BJ (cell line): Measurements from ENCODE around the gene ISG15. TPM values are rescaled to one million over a fixed set of nuclear protein-coding genes. Genes with fewer than 3 reads are reported as not detected.

ENCODE experiments used
- CTCF ChIA-PET: fragments of 350-600 bp; formaldehyde crosslinking; extraction: SDS; loops from one replicate; lab custom pipeline; 2021; ENCODE audit warnings: antibody characterized with exemption, inconsistent platforms; lab: Yijun Ruan, JAX
- POLR2A ChIA-PET: fragments of 300-600 bp; sonication (Branson Sonifier 250); formaldehyde crosslinking; extraction: SDS; loops from one replicate; lab custom pipeline; 2021; ENCODE audit warnings: antibody characterized with exemption; lab: Charles Lee
- DNase-seq: peaks from one replicate; pipeline ENCODE4 v3.0.0-alpha.2; 2011; ENCODE audit warnings: low read depth
- H3K27me3 ChIP-seq: 2 replicates; pipeline ENCODE4 v1.6.0; 2011; ENCODE audit warnings: low read length; ENCODE audit not compliant: control insufficient read depth, insufficient read depth
- H3K36me3 ChIP-seq: 2 replicates; pipeline ENCODE4 v1.5.1; 2011; ENCODE audit warnings: low read length; ENCODE audit not compliant: control insufficient read depth, insufficient read depth
- H3K4me3 ChIP-seq: 2 replicates; pipeline ENCODE4 v1.5.1; 2011; ENCODE audit warnings: low read depth, mild to moderate bottlenecking, control low read depth, low read length
- CTCF ChIP-seq: IDR thresholded peaks from 2 replicates; pipeline ENCODE4 v1.5.1; 2011; ENCODE audit warnings: low read depth, mild to moderate bottlenecking, control low read depth, inconsistent platforms, low read length, moderate library complexity; ENCODE audit not compliant: insufficient read depth
- polyA plus RNA-seq: library from polyadenylated mRNA; depleted of rRNA; stranded (reverse); fragments of >200 nt; gene quantifications from 2 replicates; pipeline ENCODE4 v1.2.3, GENCODE V29; 2011

The ISG15 gene
- polyA plus RNA-seq, 1 experiment = 86.8 TPM

DNA sequence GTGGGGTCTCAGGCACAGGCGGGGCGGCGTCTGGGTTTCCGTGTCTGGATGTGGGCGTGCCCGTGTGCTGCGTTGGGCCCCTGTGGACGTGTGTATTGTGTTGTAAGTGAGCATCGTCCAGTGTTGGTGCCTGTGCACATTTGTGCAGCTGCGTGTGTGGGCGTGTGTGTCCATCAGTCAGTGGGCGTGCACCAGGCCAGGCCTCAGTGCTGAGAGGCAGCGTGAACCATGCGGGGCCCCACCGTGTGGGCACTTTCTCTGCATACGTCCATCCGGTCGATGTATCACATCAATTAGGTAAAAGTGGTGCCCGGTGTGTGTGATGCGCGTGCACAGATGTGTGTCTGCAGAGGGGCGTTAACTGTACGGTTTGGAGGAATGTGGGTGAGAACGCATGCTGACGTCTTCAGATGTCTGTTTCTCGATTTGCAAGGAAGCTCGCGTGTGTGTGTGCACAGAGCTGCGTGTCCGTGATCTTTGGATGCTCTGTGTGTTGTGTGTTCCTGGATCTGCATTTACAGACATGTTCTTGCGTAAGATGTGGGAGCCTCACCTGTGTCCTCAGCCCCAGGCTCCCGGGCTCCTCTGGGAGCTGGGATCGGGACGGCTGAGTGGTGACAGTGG is 31.3 kb downstream of the ISG15 start:
- Histone ChIP-seq H3K36me3 (peaks cover 35% of the 10 kb centered on the region), H3K4me3 (no peak overlapping the region), H3K27me3 (no peaks in the 10 kb centered on the region)
- TF ChIP-seq CTCF = no peak
- CTCF ChIA-PET = interaction anchor here (0.9 to 2.8 kb wide), 2 partner anchors 14 to 78 kb away, joined by 3 to 9 read pairs; no protein-coding TSS in a partner anchor
- POLR2A ChIA-PET = no interaction called here
- no peak for DNase-seq

DNA sequence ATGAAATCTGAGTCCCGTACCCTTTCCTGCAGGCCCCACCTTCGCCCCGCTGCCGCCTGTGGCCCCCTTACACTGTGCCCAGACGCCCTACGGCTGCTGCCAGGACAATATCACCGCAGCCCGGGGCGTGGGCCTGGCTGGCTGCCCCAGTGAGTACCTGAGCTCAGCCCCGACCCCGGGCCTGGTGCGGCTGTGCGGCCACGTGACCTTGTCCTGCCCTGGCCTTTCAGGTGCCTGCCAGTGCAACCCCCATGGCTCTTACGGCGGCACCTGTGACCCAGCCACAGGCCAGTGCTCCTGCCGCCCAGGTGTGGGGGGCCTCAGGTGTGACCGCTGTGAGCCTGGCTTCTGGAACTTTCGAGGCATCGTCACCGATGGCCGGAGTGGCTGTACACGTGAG is 31.8 kb downstream of the ISG15 start:
- no peaks in the 10 kb centered on the region for H3K27me3 ChIP-seq
- H3K36me3 ChIP-seq = peaks cover 36% of the 10 kb centered on the region
- ChIA-PET POLR2A (no interaction called here), CTCF (interaction anchor here (0.9 to 2.8 kb wide), 2 partner anchors 14 to 77 kb away, joined by 3 to 9 read pairs; no protein-coding TSS in a partner anchor)
- H3K4me3 ChIP-seq = no peak overlapping the region
- no peak for DNase-seq
- no peak for TF ChIP-seq CTCF

DNA sequence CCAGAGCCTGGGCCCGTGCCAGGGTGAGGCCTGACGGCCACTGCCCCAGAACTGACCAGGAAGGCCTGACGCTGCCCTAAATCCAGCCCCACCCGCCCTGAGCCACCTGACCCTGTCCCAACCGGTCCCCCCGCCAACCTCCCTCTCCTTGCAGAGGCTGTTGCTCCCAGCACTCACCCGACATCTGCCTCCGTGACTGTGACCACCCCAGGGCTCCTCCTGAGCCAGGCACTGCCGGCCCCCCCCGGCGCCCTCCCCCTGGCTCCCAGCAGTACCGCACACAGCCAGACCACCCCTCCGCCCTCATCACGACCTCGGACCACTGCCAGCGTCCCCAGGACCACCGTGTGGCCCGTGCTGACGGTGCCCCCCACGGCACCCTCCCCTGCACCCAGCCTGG is 32.9 kb downstream of the ISG15 start:
- TF ChIP-seq CTCF = no peak
- ChIA-PET POLR2A (no interaction called here), CTCF (interaction anchor here (2.8 kb wide), 1 partner anchor 13 kb away, joined by 9 read pairs; no protein-coding TSS in a partner anchor)
- H3K36me3 ChIP-seq = peaks cover 40% of the 10 kb centered on the region
- H3K27me3 ChIP-seq = no peaks in the 10 kb centered on the region
- no peak overlapping the region for H3K4me3 ChIP-seq
- no peak for DNase-seq

GRCh38 chr1:1046767-1047166 is 33.5 kb downstream of the ISG15 start:
- CTCF ChIA-PET = no interaction called here
- Histone ChIP-seq H3K4me3 (no peak overlapping the region), H3K36me3 (peaks cover 43% of the 10 kb centered on the region), H3K27me3 (no peaks in the 10 kb centered on the region)
- no peak for TF ChIP-seq CTCF
- POLR2A ChIA-PET = no interaction called here
- DNase-seq = no peak

GRCh38 chr1:1047407-1047806 is 34.1 kb downstream of the ISG15 start:
- H3K27me3 ChIP-seq = no peaks in the 10 kb centered on the region
- CTCF ChIA-PET = no interaction called here
- H3K36me3 ChIP-seq = peaks cover 44% of the 10 kb centered on the region
- no peak for TF ChIP-seq CTCF
- no peak overlapping the region for H3K4me3 ChIP-seq
- DNase-seq = no peak
- POLR2A ChIA-PET = no interaction called here
